ENCODE measurements around the gene PIGU. TPM values are rescaled to one million over a fixed set of nuclear protein-coding genes. Genes with fewer than 3 reads are reported as not detected.

PIGU gene
- total RNA-seq, 1 donor from 2014 or later: 14.5 TPM

GRCh38 chr20:34512955-34513419 lies 163.9 kb downstream of the PIGU start:
- ATAC-seq (no peak), DNase-seq (no peak)
- intact Hi-C loops (cut with micrococcal nuclease): no loop called here

- intact Hi-C loops (cut with micrococcal nuclease): no loop called here
Observed at GRCh38 chr20:34512266-34512954, 164.5 kb downstream of the PIGU start.

GRCh38 chr20:34511891-34512265 lies 165.0 kb downstream of the PIGU start:
- intact Hi-C loops (cut with micrococcal nuclease): no loop called here
- DNase-seq (no peak), ATAC-seq (no peak)

More at GRCh38 chr20:34512266-34512954, 164.5 kb downstream of the PIGU start:
- ATAC-seq (no peak), DNase-seq (no peak)

GRCh38 chr20:34510575-34510974 lies 166.3 kb downstream of the PIGU start:
- no peak for DNase-seq
- no peak for ATAC-seq
- intact Hi-C loops (cut with micrococcal nuclease): no loop called here

Other genes starting within 250 kb of the PIGU start
- 154 TPM for gene DYNLRB1, start 160.7 kb downstream of the PIGU start, total RNA-seq
- 137 TPM for gene MAP1LC3A, start 118.4 kb downstream of the PIGU start, total RNA-seq
- 146 TPM for gene TP53INP2, start 27.3 kb upstream of the PIGU start, total RNA-seq
- 17.1 TPM for gene NCOA6, start 148.6 kb upstream of the PIGU start, total RNA-seq
- gene GGT7, start 195.8 kb upstream of the PIGU start, total RNA-seq: 22.0 TPM
- 156 TPM for gene ACSS2, start 199.5 kb upstream of the PIGU start, total RNA-seq